NK-92 (cell line): Measurements from ENCODE around the gene EMC1.
"Not testable (repeated sequence)": the region's sequence is repeated elsewhere in the genome, so short reads cannot be mapped to it uniquely, and the experiment has no call there.

ENCODE experiments used
- DNase-seq: peaks from one replicate; lab custom pipeline; 2025; ENCODE audit not compliant: unreplicated experiment; lab: John Stamatoyannopoulos, UW

Gene EMC1

DNA sequence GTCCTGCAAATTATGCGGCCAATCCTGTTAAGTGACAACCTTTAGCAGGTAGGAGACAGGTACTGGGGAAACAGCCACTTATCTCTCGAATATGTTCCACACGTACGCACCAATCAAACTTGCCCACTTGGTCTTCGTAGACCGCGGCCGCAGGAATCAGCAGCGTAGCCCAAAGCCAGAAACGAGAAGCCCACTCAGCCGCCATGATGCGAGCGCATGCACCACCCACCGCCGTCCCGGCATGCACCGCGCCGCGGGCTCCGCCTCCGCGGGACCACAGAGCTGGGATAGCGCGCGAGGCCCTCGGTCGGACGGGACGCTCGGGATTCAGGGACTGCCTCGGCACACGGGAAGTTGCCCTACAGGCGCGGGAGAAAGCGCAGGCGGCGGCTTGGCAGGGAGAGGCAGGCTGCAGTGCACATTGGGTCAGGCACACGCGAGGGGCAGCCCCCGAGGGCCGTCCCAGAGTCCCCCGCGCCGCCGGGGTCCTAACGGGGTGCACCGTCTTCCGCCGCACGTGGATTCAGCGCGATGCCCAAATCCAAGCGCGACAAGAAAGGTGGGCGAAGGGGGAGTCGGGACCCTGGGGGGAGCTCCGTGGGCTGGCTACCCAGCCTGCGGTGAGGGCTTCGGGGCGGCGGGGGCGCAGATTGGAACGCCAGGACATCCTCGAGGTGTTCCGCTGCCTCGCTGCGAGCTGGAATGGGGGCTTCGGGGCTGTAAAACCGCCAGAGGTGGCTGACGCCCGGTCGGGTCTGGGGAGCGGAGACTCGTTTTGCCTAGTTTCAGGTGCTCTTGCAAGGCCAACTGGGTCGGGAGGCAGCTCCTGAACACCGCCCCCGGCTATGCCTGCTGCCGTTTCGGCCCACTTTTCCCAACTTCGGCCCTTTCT, at the start of gene EMC1, which contains the start of gene MRTO4:
Gene EMC1, minus strand, starts transcription at position 220 of the 892 bp plus-strand sequence. Its CDS starts 15 bp downstream, at position 205.
Gene MRTO4, plus strand, starts transcription at position 501 of the 892 bp plus-strand sequence. Its CDS starts 31 bp downstream, at position 532.
- no peak for DNase-seq

DNA sequence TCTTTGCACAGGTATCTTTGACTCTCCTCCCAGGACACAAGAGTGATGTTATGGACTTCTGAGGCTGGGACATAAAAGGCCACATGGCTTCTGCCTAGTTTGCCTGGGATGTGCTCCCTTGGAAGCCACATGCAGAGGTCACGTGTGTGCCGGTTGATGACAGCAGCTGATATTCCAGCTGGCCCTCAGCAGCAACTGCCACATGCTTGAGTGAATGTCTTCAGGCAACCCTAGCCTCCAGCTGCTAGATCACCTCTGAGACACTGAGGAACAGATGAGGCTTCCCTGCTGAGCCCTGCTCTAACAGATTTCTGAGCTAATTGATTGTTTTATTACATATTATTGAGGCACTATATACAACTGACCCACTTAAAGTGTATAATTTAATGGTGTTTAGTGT, 48.9 kb upstream of the EMC1 start:
- no peak for DNase-seq

DNA sequence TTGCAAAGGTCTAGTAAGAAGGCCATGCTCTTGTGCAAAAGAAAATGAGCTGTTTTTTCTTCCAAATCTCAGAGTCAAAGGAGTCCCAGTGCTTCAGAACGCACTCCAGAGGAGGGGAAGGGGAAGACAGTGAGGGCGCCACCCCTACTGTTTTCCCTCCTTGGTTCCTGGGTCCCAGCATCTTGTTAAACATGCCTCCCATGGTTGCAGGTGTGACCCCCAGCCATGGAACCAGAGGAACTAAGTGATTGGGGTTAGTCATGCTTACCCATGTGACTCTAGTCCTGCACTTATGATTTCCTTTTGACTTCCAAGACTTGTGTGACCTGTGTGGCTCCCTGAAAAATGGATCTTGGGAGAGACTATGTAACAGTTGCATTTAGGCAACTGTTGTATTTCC, 43.3 kb upstream of the EMC1 start:
- no peak for DNase-seq

DNA sequence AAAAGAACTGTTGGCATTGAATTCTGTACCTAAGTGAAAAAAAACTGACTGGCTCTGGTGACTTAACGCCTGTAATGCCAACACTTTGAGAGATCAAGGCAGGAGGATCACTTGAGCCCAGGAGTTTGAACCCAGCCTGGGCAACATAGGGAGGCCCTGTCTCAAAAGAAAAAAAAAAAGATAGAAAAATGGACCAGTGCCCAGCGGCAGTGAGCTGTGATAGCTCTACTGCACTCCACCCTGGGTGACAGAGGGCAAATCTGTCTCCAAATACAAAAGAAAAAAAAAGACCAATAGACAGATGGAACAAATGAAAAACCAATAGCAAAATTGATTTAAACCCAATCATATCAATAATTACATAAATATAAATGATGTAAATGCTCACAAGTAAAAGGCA, 37.9 kb upstream of the EMC1 start:
- no peak for DNase-seq

DNA sequence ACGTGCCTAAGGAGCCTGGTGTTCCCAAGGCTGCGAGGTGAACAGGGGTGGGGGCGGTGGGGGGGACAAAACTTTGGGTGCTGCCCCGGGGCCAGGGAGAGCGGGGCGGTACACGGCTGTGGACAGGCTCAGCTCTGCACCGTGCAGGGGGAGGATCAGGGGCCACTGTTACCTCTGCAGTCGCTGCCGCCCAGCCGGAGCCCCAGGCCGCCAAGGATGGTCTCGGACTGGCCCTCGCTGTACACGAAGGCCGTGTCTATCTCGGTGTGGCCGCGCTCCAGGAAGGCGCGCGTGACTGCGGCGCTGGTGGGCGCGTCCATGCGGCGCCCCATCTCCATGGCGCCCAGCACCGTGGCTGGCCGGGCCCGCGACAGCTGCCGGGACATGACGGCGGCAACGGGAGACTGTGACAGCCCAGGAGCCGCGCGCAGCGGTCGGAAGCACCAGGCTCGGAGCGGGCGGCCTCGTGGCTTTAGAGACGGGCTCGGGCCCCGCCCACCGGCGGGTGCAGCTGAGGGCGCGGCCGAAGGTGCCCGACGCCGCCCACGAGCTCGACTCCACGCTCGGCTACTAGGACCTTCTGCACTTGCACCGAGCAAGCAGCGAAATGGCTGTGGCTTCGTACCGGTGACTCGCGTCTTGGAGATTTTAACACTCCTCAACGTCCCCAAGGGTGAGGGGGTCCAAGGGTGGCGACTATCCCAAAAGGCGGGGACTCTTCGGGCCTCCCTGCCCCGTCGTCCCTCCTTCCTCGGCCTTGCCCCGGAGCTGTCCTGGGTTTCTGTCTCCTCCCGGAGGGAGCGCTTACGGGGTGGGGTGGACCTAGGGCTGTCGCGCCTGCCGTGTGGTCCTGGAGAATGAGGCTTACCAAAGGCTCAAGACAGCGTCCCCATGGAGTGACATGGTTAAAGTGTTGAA, 37.3 kb upstream of the EMC1 start, which contains the start of gene AKR7A3:
Gene AKR7A3, minus strand, starts transcription at position 447 of the 918 bp plus-strand sequence. Its CDS starts 61 bp downstream, at position 386.
- not testable (repeated sequence) for DNase-seq

GRCh38 chr1:19287436-19288185, 36.3 kb upstream of the EMC1 start:
- no peak for DNase-seq

- not testable (repeated sequence) for DNase-seq
Observed at GRCh38 chr1:19285807-19286206, 34.5 kb upstream of the EMC1 start.

DNA sequence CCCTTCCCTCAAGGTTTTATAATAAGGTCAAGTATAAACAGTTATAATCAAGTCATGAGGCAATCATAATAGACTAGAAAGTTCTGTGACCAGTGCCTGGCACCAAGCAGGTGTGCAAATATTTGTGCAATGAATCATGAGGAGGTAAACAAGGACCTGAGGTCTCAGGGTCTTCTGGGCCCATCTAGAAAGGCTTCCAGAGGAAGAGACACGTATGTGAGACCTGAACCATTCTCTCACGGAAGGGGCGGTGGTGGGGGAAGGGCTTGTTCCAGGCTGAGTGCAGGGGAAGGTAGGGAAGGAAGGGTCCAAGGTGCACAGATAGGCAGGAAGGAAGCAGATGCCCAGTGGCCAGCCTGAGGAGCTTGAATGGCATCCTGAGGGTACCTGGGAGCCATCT, 34.0 kb upstream of the EMC1 start:
- DNase-seq = not testable (repeated sequence)

GRCh38 chr1:19284881-19285280, 33.6 kb upstream of the EMC1 start:
- no peak for DNase-seq

- DNase-seq = no peak
Observed at GRCh38 chr1:19283891-19284290, 32.6 kb upstream of the EMC1 start.

DNA sequence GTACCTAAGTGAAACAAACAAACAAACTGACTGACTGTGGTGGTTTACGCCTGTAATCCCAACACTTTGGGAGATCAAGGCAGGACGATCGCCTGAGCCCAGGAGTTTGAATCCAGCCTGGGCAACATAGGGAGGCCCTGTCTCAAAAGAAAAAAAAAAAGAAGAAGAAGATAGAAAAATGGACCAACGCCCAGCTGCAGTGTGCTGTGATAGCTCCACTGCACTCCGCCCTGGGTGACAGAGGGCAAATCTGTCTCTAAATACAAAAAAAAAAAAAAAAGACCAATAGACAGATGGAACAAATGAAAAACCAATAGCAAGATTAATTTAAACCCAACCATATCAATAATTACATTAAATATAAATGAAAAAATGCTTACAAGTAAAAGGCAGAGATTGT, 23.3 kb upstream of the EMC1 start:
- DNase-seq = no peak

DNA sequence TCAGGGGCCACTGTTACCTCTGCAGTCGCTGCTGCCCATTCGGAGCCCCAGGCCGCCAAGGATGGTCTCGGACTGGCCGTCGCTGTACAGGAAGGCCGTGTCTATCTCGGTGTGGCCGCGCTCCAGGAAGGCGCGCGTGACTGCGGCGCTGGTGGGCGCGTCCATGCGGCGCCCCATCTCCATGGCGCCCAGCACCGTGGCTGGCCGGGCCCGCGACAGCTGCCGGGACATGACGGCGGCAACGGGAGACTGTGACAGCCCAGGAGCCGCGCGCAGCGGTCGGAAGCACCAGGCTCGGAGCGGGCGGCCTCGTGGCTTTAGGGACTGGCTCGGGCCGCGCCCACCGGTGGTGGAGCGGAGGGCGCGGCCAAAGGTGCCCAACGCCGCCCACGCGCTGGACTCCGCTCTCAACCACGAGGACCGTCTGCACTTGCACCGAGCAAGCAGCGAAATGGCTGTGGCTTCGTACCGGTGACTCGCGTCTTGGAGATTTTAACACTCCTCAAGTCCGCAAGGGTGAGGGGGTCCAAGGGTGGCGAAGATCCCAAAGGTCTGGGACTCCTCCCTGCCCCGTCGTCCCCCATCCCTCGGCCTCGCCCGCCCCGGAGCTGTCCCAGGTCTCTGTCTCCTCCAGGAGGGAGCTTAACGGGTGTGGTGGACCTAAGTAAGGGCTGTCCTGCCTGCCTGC, 22.7 kb upstream of the EMC1 start:
- not testable (repeated sequence) for DNase-seq

DNA sequence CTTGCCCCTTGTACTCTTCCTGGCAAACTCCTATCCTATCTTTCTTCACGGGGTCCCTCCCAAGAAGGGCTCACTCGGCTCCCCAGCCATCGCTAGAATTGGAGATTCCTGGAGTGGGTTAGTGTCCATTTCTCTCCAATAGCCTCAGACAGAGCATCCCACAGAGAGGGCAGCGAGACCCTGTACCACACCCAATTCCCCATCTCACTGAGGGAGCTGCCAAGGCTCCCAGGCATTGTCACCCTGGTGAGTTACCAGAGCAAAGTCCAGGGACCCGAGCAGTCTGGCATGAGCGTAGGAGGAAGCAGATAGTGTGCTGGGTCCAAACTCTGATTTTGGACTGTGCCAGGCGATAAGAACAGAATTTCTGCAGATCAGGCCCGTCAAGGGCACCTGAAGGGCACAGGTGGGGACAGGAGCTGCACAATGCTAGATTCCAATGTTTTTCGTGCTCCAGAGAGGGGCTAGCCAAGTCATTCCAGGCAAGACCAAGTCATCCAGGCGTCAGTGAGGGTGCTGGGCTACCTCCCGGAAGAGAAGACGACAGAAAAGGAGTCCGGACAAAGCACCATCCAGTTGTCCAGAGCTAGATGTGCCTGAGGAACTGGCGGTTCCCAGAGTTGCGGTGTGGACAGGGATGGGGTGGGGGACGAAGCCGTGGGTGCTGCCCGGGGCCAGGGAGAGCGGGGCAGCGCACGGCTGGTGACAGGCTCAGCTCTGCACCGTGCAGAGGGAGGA, 22.0 kb upstream of the EMC1 start:
- DNase-seq = no peak

DNA sequence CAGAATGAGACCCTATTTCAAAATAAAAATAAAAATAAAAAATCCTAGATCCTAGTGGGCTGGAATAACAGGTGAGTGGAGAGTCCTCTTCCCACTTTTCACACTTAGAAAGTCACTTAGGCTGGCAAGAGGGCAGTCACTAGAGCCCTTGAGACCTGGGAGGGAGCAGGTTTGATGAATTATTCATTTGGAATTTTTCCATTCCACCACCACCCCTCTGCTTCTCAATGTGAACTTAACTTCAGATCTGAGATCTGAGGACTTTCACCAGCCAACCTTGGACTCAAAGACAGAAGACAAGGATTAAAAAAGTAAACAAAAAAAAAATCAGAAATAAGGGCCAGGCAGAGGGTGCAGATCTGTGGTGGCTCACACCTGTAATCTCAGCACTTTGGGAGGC, 20.7 kb upstream of the EMC1 start:
- DNase-seq = no peak

DNA sequence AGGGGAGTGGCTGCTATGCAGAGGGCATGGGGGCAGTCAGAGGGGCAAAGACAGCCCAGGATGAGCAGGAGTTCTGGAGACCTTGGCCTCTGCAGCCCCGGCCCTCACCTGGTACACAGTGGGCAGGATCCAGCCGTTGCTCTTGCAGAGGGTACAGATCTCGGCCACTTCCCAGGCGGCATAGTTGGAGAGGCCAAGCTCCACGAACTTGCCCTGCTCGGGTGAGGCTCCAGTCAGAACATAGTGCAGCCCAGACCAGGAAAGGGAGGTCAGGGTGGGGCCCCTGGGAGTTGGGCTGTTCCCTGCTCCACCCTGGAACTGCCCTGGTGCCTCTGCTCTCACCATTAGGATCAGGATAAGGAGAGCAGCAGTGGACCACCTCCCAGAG, 19.0 kb upstream of the EMC1 start:
- DNase-seq = not testable (repeated sequence)

DNA sequence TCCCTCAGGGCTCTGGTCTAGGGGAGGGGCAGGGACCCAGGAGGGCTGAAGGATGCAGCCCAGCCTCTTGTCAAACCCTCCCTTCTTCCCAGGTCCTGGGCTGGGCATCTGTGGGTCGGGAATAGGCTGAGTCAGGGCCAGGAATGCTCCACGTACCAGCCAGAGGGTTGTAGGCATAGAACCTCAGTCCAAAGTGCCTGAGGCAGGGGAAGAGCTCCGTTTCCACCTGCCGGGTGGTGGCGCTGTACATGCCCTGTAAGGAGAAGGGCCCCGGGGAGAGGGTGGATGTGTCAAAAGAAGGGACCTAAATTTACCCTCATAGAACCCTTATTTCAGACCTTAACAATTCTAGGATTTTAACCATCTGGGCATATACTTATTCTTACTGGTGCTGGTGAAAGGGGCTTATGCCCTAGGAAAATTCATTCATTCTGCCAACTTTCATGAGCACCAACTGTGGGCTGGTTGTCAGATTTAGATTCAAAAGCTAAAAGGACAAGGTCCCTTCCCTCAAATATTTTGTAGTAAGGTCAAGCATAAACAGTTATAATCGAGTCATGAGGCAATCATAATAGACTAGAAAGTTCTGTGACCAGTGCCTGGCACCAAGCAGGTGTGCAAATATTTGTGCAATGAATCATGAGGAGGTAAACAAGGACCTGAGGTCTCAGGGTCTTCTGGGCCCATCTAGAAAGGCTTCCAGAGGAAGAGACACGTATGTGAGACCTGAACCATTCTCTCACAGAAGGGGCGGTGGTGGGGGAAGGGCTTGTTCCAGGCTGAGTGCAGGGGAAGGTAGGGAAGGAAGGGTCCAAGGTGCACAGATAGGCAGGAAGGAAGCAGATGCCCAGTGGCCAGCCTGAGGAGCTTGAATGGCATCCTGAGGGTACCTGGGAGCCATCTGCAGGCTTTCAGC, 18.4 kb upstream of the EMC1 start:
- not testable (repeated sequence) for DNase-seq

- no peak for DNase-seq
Observed at GRCh38 chr1:19268445-19268844, 17.1 kb upstream of the EMC1 start.

- no peak for DNase-seq
Observed at GRCh38 chr1:19262744-19263143, 11.4 kb upstream of the EMC1 start.
